Neural progenitor cell (in vitro differentiated cells): ENCODE results near the gene DPRX. TPM values are rescaled to one million over a fixed set of nuclear protein-coding genes. Genes with fewer than 3 reads are reported as not detected.

Experiments
- DNase-seq: peaks from one replicate; pipeline ENCODE4 v3.0.0-alpha.2; 2016; ENCODE audit warnings: low spot score
- H2AFZ ChIP-seq: fragments of 200-600 bp; sonication (generic); replicated peaks from 2 replicates; pipeline ENCODE4 v1.6.1; 2016; ENCODE audit warnings: antibody characterized with exemption
- H3F3A ChIP-seq: fragments of 200-600 bp; sonication (generic); 2 replicates; pipeline ENCODE4 v1.6.1; 2016; ENCODE audit warnings: antibody characterized with exemption, low read depth
- H3K27ac ChIP-seq: fragments of 200-600 bp; sonication (generic); 2 replicates; pipeline ENCODE4 v1.5.1; 2016; ENCODE audit warnings: mild to moderate bottlenecking
- H3K27me3 ChIP-seq: fragments of 200-600 bp; sonication (generic); 2 replicates; pipeline ENCODE4 v1.6.1; 2016; ENCODE audit warnings: mild to moderate bottlenecking, moderate library complexity
- H3K36me3 ChIP-seq: fragments of 200-600 bp; sonication (generic); 2 replicates; pipeline ENCODE4 v1.5.1; 2016
- H3K4me1 ChIP-seq: fragments of 200-600 bp; sonication (generic); 2 replicates; pipeline ENCODE4 v1.6.1; 2016; ENCODE audit warnings: mixed run types
- H3K4me2 ChIP-seq: fragments of 200-600 bp; sonication (generic); 2 replicates; pipeline ENCODE4 v1.6.1; 2016
- H3K4me3 ChIP-seq: fragments of 200-600 bp; sonication (generic); 2 replicates; pipeline ENCODE4 v1.5.1; 2016
- H3K79me2 ChIP-seq: fragments of 200-600 bp; sonication (generic); 2 replicates; pipeline ENCODE4 v1.6.1; 2016; ENCODE audit warnings: low read depth
- H3K9ac ChIP-seq: fragments of 200-600 bp; sonication (generic); 2 replicates; pipeline ENCODE4 v1.6.1; 2016
- H3K9me3 ChIP-seq: fragments of 200-600 bp; sonication (generic); 2 replicates; pipeline ENCODE4 v1.5.1; 2016; ENCODE audit warnings: low read depth
- H4K20me1 ChIP-seq: fragments of 200-600 bp; sonication (generic); 2 replicates; pipeline ENCODE4 v1.6.1; 2016; ENCODE audit warnings: low read depth
- H3K27ac Mint-ChIP-seq: 3 replicates; pipeline ENCODE4 v1.8.0; 2021; ENCODE audit warnings: mixed read lengths
- H3K27me3 Mint-ChIP-seq: 2 replicates; pipeline ENCODE4 v1.8.0; 2022; ENCODE audit warnings: low read depth, mild to moderate bottlenecking, inconsistent platforms, moderate library complexity, mixed read lengths; ENCODE audit not compliant: insufficient read depth
- H3K36me3 Mint-ChIP-seq: 3 replicates; pipeline ENCODE4 v1.8.0; 2021; ENCODE audit warnings: mixed read lengths
- H3K4me1 Mint-ChIP-seq: 3 replicates; pipeline ENCODE4 v1.8.0; 2021; ENCODE audit warnings: mixed read lengths
- H3K4me3 Mint-ChIP-seq: 3 replicates; pipeline ENCODE4 v1.8.0; 2021; ENCODE audit warnings: mild to moderate bottlenecking, moderate library complexity, mixed read lengths
- H3K9me3 Mint-ChIP-seq: 3 replicates; pipeline ENCODE4 v1.8.0; 2020; ENCODE audit warnings: mixed read lengths
- EZH2 ChIP-seq: fragments of 200-600 bp; sonication (generic); IDR thresholded peaks from 2 replicates; pipeline ENCODE4 v1.6.1; 2017; ENCODE audit warnings: antibody characterized with exemption, mild to moderate bottlenecking, moderate library complexity
- EZH2phosphoT487 ChIP-seq: fragments of 200-600 bp; sonication (generic); IDR thresholded peaks from 2 replicates; pipeline ENCODE4 v1.6.1; 2017; ENCODE audit warnings: antibody characterized with exemption
- total RNA-seq: library from RNA; depleted of rRNA; stranded (reverse); fragments of >200 nt; gene quantifications from 2 replicates; pipeline ENCODE4 v1.2.3, GENCODE V29; 2015; ENCODE audit warnings: low replicate concordance
- TF ChIP-seq, protein P1 (sequence below): fragments of 200-600 bp; sonication (generic); IDR thresholded peaks from 2 replicates; pipeline ENCODE4 v1.5.1; 2017; ENCODE audit warnings: antibody characterized with exemption, mild to moderate bottlenecking

Gene DPRX, protein sequence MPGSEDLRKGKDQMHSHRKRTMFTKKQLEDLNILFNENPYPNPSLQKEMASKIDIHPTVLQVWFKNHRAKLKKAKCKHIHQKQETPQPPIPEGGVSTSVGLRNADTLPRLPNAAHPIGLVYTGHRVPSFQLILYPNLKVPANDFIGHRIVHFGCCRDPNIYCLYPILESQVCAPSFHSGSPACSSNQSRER
- total RNA-seq: not detected in 2 replicates

DNA sequence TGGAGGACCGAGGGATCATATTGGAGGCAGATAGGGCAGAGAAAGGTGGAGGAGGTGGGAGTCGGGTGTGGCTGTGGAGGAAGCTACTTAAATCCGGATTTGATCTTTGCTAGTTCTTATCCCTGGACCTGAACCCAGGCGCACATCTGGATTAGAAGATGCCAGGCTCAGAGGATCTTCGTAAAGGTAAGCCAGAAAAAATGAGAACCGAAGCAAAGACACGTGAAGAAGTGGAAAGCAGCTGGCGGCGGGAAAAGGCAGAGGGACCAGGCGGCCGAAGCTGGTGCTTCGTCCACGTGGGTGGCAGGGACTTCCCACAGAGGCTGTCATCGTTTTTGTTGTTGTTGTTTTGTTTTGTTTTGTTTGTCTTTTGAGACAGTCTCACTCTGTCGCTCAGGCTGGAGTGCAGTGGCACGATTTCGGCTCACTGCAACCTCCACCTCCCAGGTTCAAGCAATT is at the start of gene DPRX:
DPRX (plus strand) TSS at position 51 of the 459 bp plus-strand sequence; CDS start at position 159, 108 bp downstream.
- Mint-ChIP-seq H3K27me3 (peaks cover 2% of the 10 kb centered on the region), H3K4me3 (no peak within 1 kb of the TSS), H3K27ac (no peak within 1 kb of the TSS), H3K36me3 (no peaks in the 10 kb centered on the region), H3K9me3 (peaks cover 11% of the 10 kb centered on the region), H3K4me1 (no peaks in the 10 kb centered on the region)
- TF ChIP-seq EZH2phosphoT487 (no peak), EZH2 (no peak)
- TF ChIP-seq, protein P1, sequence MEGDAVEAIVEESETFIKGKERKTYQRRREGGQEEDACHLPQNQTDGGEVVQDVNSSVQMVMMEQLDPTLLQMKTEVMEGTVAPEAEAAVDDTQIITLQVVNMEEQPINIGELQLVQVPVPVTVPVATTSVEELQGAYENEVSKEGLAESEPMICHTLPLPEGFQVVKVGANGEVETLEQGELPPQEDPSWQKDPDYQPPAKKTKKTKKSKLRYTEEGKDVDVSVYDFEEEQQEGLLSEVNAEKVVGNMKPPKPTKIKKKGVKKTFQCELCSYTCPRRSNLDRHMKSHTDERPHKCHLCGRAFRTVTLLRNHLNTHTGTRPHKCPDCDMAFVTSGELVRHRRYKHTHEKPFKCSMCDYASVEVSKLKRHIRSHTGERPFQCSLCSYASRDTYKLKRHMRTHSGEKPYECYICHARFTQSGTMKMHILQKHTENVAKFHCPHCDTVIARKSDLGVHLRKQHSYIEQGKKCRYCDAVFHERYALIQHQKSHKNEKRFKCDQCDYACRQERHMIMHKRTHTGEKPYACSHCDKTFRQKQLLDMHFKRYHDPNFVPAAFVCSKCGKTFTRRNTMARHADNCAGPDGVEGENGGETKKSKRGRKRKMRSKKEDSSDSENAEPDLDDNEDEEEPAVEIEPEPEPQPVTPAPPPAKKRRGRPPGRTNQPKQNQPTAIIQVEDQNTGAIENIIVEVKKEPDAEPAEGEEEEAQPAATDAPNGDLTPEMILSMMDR: no peak
- Histone ChIP-seq H3K27me3 (no peaks in the 10 kb centered on the region), H3K79me2 (no peaks in the 10 kb centered on the region), H3F3A (no peaks in the 10 kb centered on the region), H3K9ac (no peak within 1 kb of the TSS), H3K36me3 (no peaks in the 10 kb centered on the region), H2AFZ (no peak within 1 kb of the TSS), H4K20me1 (no peaks in the 10 kb centered on the region), H3K27ac (no peak within 1 kb of the TSS), H3K4me2 (no peak within 1 kb of the TSS), H3K9me3 (no peaks in the 10 kb centered on the region), H3K4me1 (no peaks in the 10 kb centered on the region), H3K4me3 (no peak within 1 kb of the TSS)
- DNase-seq: no peak

DNA sequence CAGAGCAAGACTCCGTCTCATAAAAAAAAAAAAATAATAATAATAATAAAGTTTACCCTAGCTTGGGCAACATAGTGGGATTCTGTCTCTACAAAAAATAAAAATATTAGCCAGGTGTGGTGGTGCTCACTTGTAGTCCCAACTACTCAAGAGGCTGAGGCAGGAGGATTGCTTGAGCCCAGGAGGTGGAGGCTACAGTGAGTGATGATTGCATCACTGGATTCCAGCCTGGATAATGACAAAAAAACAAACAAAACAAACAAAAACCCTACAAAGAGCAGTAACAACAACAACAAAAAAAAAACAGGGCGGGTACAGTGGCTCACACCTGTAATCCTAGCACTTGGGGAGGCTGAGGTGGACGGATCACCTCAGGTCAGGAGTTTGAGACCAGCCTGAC is 48.6 kb upstream of the DPRX start:
- H3K4me1 Mint-ChIP-seq: no peaks in the 10 kb centered on the region
- Histone ChIP-seq H3K9me3 (no peaks in the 10 kb centered on the region), H3K4me1 (no peaks in the 10 kb centered on the region), H4K20me1 (no peaks in the 10 kb centered on the region), H3K27ac (no peak overlapping the region), H3K9ac (no peak overlapping the region), H3F3A (no peaks in the 10 kb centered on the region), H3K79me2 (no peaks in the 10 kb centered on the region), H2AFZ (no peak overlapping the region), H3K4me3 (no peak overlapping the region), H3K4me2 (no peak overlapping the region), H3K36me3 (peaks cover 12% of the 10 kb centered on the region), H3K27me3 (no peaks in the 10 kb centered on the region)
- peaks cover 16% of the 10 kb centered on the region for H3K36me3 Mint-ChIP-seq
- DNase-seq: no peak
- H3K4me3 Mint-ChIP-seq: no peak overlapping the region
- TF ChIP-seq EZH2 (no peak), EZH2phosphoT487 (no peak)
- TF ChIP-seq, protein P1: no peak
- peaks cover 3% of the 10 kb centered on the region for H3K27me3 Mint-ChIP-seq
- H3K27ac Mint-ChIP-seq: no peak overlapping the region
- peaks cover 28% of the 10 kb centered on the region for H3K9me3 Mint-ChIP-seq

DNA sequence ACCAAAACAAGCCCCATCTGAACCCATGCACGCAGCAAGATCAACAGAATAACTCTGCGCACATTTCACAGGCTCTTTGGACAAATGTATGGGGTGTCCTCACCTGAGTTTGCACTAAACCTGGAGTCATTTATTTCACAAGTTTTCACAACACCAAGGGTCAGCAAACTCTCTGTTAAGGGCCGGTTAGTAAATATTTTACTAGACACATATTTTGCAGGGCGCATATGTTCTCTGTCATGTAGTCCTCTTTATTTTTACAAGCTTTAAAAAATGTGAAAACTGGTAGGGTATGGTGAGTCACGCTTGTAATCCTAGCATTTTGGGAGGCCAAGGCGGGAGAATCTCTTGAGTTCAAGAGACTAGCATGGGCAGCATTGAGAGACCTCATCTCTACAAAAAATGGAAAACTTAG is 45.5 kb upstream of the DPRX start:
- H3K9me3 Mint-ChIP-seq: peaks cover 13% of the 10 kb centered on the region
- no peak overlapping the region for H3K9ac ChIP-seq
- no peaks in the 10 kb centered on the region for H3F3A ChIP-seq
- H3K4me1 ChIP-seq: no peaks in the 10 kb centered on the region
- H3K4me3 Mint-ChIP-seq: no peak overlapping the region
- H3K4me1 Mint-ChIP-seq: no peaks in the 10 kb centered on the region
- H3K36me3 Mint-ChIP-seq: no peaks in the 10 kb centered on the region
- no peak overlapping the region for H2AFZ ChIP-seq
- H3K4me2 ChIP-seq: no peak overlapping the region
- no peak overlapping the region for H3K4me3 ChIP-seq
- H3K9me3 ChIP-seq: no peaks in the 10 kb centered on the region
- no peak overlapping the region for H3K27ac Mint-ChIP-seq
- H4K20me1 ChIP-seq: no peaks in the 10 kb centered on the region
- H3K79me2 ChIP-seq: no peaks in the 10 kb centered on the region
- no peaks in the 10 kb centered on the region for H3K36me3 ChIP-seq
- peaks cover 6% of the 10 kb centered on the region for H3K27me3 Mint-ChIP-seq
- H3K27me3 ChIP-seq: no peaks in the 10 kb centered on the region
- H3K27ac ChIP-seq: no peak overlapping the region
- TF ChIP-seq, protein P1: no peak
- no peak for TF ChIP-seq EZH2
- TF ChIP-seq EZH2phosphoT487: no peak
- no peak for DNase-seq
